ENCODE data around the gene FAM83G.

- TF ChIP-seq CTCF (conservative IDR thresholded peaks at IDR 0.05 in 1 of 2, IDR thresholded peaks at IDR 0.05 in 1 of 2; ENCODE audit: low read depth in 1 of 2, low read length in 2 of 2) (no peak), EZH2 (IDR thresholded peaks at IDR 0.05; ENCODE audit: low read length, missing control alignments) (no peak)
Observed at GRCh38 chr17:19012171-19013080, 7.9 kb upstream of the FAM83G start.

Measured in fibroblast of lung (primary cell).